H1 (cell line): Measurements from ENCODE around the gene GMPPA. TPM values are rescaled to one million over a fixed set of nuclear protein-coding genes. Genes with fewer than 3 reads are reported as not detected.

Source experiments
- CTCF ChIA-PET: fragments of 300-600 bp; sonication (Branson Sonifier 250); formaldehyde crosslinking; loops from one replicate; lab custom pipeline; 2021; ENCODE audit not compliant: partially characterized antibody; lab: Charles Lee
- POLR2A ChIA-PET: fragments of 300-600 bp; sonication (Branson Sonifier 250); formaldehyde crosslinking; loops from one replicate; lab custom pipeline; 2021; ENCODE audit warnings: inconsistent platforms; ENCODE audit not compliant: partially characterized antibody; lab: Charles Lee
- DNase-seq, 2 experiments: peaks; one replicate each; pipeline versions ENCODE4 v3.0.0 to v3.0.0-alpha.2; 2010 to 2022; ENCODE audit warnings: low spot score in 2 of 2, low read depth in 1 of 2, mixed read lengths in 1 of 2
- FAIRE-seq: peaks from 2 replicates; lab custom pipeline; 2011; peaks lifted over from hg19 to GRCh38; lab: Jason Lieb, UNC
- H2AFZ ChIP-seq: 2 replicates; pipeline ENCODE4 v1.8.1; 2012; ENCODE audit warnings: low read length, inconsistent platforms
- H2AK5ac ChIP-seq: 2 replicates; pipeline ENCODE4 v1.6.1; 2013; ENCODE audit warnings: low read depth, low read length
- H2BK120ac ChIP-seq: replicated peaks from 2 replicates; pipeline ENCODE3; 2013; ENCODE audit warnings: low read depth, low read length, inconsistent platforms
- H2BK12ac ChIP-seq: 2 replicates; pipeline ENCODE4 v1.6.1; 2013; ENCODE audit warnings: low read depth, low read length
- H2BK15ac ChIP-seq: 2 replicates; pipeline ENCODE4 v1.6.1; 2013; ENCODE audit warnings: low read length
- H2BK20ac ChIP-seq: 2 replicates; pipeline ENCODE4 v1.6.1; 2013; ENCODE audit warnings: low read length
- H2BK5ac ChIP-seq: 2 replicates; pipeline ENCODE4 v1.6.1; 2013; ENCODE audit warnings: low read depth, low read length
- H3K14ac ChIP-seq: 2 replicates; pipeline ENCODE4 v1.6.1; 2013; ENCODE audit warnings: inconsistent platforms; ENCODE audit not compliant: insufficient read length
- H3K18ac ChIP-seq: 2 replicates; pipeline ENCODE4 v1.6.1; 2013; ENCODE audit warnings: low read length; ENCODE audit errors: extremely low read depth
- H3K23ac ChIP-seq: 2 replicates; pipeline ENCODE4 v1.6.1; 2013; ENCODE audit warnings: inconsistent platforms; ENCODE audit not compliant: insufficient read length
- H3K23me2 ChIP-seq: 2 replicates; pipeline ENCODE4 v1.6.1; 2013; ENCODE audit warnings: low read depth, low read length
- H3K27ac ChIP-seq: 2 replicates; pipeline ENCODE4 v1.6.1; 2011; ENCODE audit warnings: low read depth, low read length, inconsistent platforms
- H3K27me3 ChIP-seq, 4 experiments: replicated peaks in 1 of 4; 1 replicate in 1 of 4; 2 replicates in 3 of 4; pipeline versions ENCODE4 v1.6.1 to v1.8.1; 2011 to 2013; ENCODE audit warnings: low read length in 3 of 4, mild to moderate bottlenecking in 3 of 4, inconsistent platforms in 2 of 4, mixed read lengths in 2 of 4, moderate library complexity in 1 of 4; ENCODE audit not compliant: control insufficient read depth in 3 of 4, insufficient read depth in 3 of 4; ENCODE audit errors: extremely low read depth in 1 of 4
- H3K36me3 ChIP-seq, 4 experiments: 2 replicates each; pipeline versions ENCODE4 v1.6.1 to v1.8.1; 2011 to 2013; ENCODE audit warnings: mild to moderate bottlenecking in 4 of 4, low read length in 3 of 4, moderate library complexity in 2 of 4, control low read depth in 1 of 4, inconsistent platforms in 1 of 4; ENCODE audit not compliant: insufficient read depth in 4 of 4, control insufficient read depth in 2 of 4
- H3K4ac ChIP-seq: replicated peaks from 2 replicates; pipeline ENCODE3; 2013; ENCODE audit warnings: low read length, low read depth, mixed read lengths, inconsistent platforms; ENCODE audit not compliant: insufficient read length
- H3K4me1 ChIP-seq, 4 experiments: replicated peaks in 1 of 4; 1 replicate in 1 of 4; 2 replicates in 3 of 4; pipeline versions ENCODE4 v1.6.1 to v1.8.1; 2011 to 2013; ENCODE audit warnings: low read length in 3 of 4, inconsistent platforms in 2 of 4, mixed read lengths in 1 of 4; ENCODE audit not compliant: insufficient read depth in 4 of 4, control insufficient read depth in 3 of 4
- H3K4me2 ChIP-seq, 2 experiments: 2 replicates each; pipeline versions ENCODE4 v1.6.1 to v1.8.1; 2011 to 2013; ENCODE audit warnings: low read depth in 2 of 2, low read length in 2 of 2, control low read depth in 1 of 2, inconsistent platforms in 1 of 2, mild to moderate bottlenecking in 1 of 2; ENCODE audit not compliant: insufficient read depth in 1 of 2
- H3K4me3 ChIP-seq, 4 experiments: fragments of 200-600, 300-600 bp in 1 of 4; sonication (generic), shearing (Covaris generic), sonication (Bioruptor Twin) in 1 of 4; 2 replicates each; pipeline versions ENCODE4 v1.5.1 to v1.8.1; 2011 to 2016; ENCODE audit warnings: low read length in 4 of 4, low read depth in 3 of 4, control low read depth in 2 of 4, inconsistent platforms in 2 of 4, mild to moderate bottlenecking in 2 of 4, mixed read lengths in 1 of 4, moderate library complexity in 1 of 4; ENCODE audit not compliant: insufficient read depth in 2 of 4; ENCODE audit errors: extremely low read depth in 1 of 4
- H3K56ac ChIP-seq: replicated peaks from 2 replicates; pipeline ENCODE3; 2013; ENCODE audit warnings: low read depth, mild to moderate bottlenecking, mixed read lengths, low read length, inconsistent platforms; ENCODE audit not compliant: insufficient read length
- H3K79me1 ChIP-seq: 2 replicates; pipeline ENCODE4 v1.6.1; 2013; ENCODE audit warnings: low read depth, low read length, control low read depth
- H3K79me2 ChIP-seq, 2 experiments: 2 replicates each; pipeline versions ENCODE4 v1.6.1 to v1.8.1; 2012 to 2013; ENCODE audit warnings: low read length in 2 of 2, mild to moderate bottlenecking in 2 of 2, inconsistent platforms in 1 of 2; ENCODE audit not compliant: insufficient read depth in 2 of 2, control insufficient read depth in 1 of 2
- H3K9ac ChIP-seq, 4 experiments: replicated peaks in 1 of 4; 1 replicate in 1 of 4; 2 replicates in 3 of 4; pipeline versions ENCODE4 v1.6.1 to v1.8.1; 2011 to 2013; ENCODE audit warnings: low read depth in 3 of 4, low read length in 3 of 4, control low read depth in 2 of 4, mild to moderate bottlenecking in 2 of 4, moderate library complexity in 2 of 4, inconsistent platforms in 1 of 4; ENCODE audit errors: extremely low read depth in 1 of 4
- H3K9me3 ChIP-seq, 2 experiments: 2 replicates each; pipeline versions ENCODE4 v1.6.1 to v1.8.1; 2012 to 2013; ENCODE audit warnings: mild to moderate bottlenecking in 2 of 2, moderate library complexity in 2 of 2, control low read depth in 1 of 2, inconsistent platforms in 1 of 2, low read depth in 1 of 2, low read length in 1 of 2, mixed read lengths in 1 of 2; ENCODE audit not compliant: insufficient read depth in 2 of 2
- H4K20me1 ChIP-seq, 2 experiments: replicated peaks in 1 of 2; 2 replicates each; pipeline versions ENCODE3 to v1.8.1; 2011 to 2013; ENCODE audit warnings: inconsistent platforms in 2 of 2, low read length in 2 of 2, mild to moderate bottlenecking in 1 of 2; ENCODE audit not compliant: insufficient read depth in 2 of 2, control insufficient read depth in 1 of 2
- H4K5ac ChIP-seq: 2 replicates; pipeline ENCODE4 v1.6.1; 2013; ENCODE audit warnings: low read length, low read depth, mixed read lengths, inconsistent platforms; ENCODE audit not compliant: insufficient read length
- H4K8ac ChIP-seq: 2 replicates; pipeline ENCODE4 v1.8.0; 2013; ENCODE audit warnings: mild to moderate bottlenecking, moderate library complexity, low read length, inconsistent platforms; ENCODE audit not compliant: insufficient read depth; ENCODE audit errors: extremely low read depth
- H4K91ac ChIP-seq: replicated peaks from 2 replicates; pipeline ENCODE3; 2013; ENCODE audit warnings: low read length, mixed read lengths, inconsistent platforms; ENCODE audit not compliant: insufficient read length
- BACH1 ChIP-seq: IDR thresholded peaks from 2 replicates; pipeline ENCODE4 v1.6.1; 2012; ENCODE audit warnings: low read length, improper control_type of control experiment
- CEBPB ChIP-seq: IDR thresholded peaks from 2 replicates; pipeline ENCODE4 v1.6.1; 2012; ENCODE audit warnings: low read depth, low read length
- CHD1 ChIP-seq: IDR thresholded peaks from 2 replicates; pipeline ENCODE4 v1.6.1; 2012; ENCODE audit warnings: low read depth, low read length, improper control_type of control experiment
- EGR1 ChIP-seq: IDR thresholded peaks from 2 replicates; pipeline ENCODE4 v1.6.1; 2011; ENCODE audit warnings: low read depth, low read length, borderline replicate concordance
- FOSL1 ChIP-seq: IDR thresholded peaks from 2 replicates; pipeline ENCODE4 v1.6.1; 2011; ENCODE audit warnings: mild to moderate bottlenecking, low read depth, low read length, moderate library complexity; ENCODE audit not compliant: insufficient read depth
- GABPA ChIP-seq: IDR thresholded peaks from 2 replicates; pipeline ENCODE4 v1.6.1; 2011; ENCODE audit warnings: mild to moderate bottlenecking, low read length, moderate library complexity, borderline replicate concordance; ENCODE audit not compliant: insufficient read depth
- HDAC2 ChIP-seq, 2 experiments: fragments of 300-600 bp in 1 of 2; sonication (generic) in 1 of 2; IDR thresholded peaks; 2 replicates each; pipeline ENCODE4 v1.6.1; 2011 to 2012; ENCODE audit warnings: low read depth in 2 of 2, low read length in 2 of 2, mild to moderate bottlenecking in 2 of 2, moderate library complexity in 2 of 2, borderline replicate concordance in 1 of 2, inconsistent platforms in 1 of 2
- KDM4A ChIP-seq: IDR thresholded peaks from one replicate; pipeline ENCODE4 v1.7.1; 2012; ENCODE audit warnings: low read depth, mild to moderate bottlenecking, moderate library complexity, low read length, inconsistent platforms; ENCODE audit not compliant: severe bottlenecking
- SIX5 ChIP-seq: IDR thresholded peaks from 2 replicates; pipeline ENCODE4 v1.6.1; 2011; ENCODE audit warnings: mild to moderate bottlenecking, low read depth, low read length
- YY1 ChIP-seq: IDR thresholded peaks from 2 replicates; pipeline ENCODE4 v1.6.1; 2011; ENCODE audit warnings: low read depth, mild to moderate bottlenecking, low read length
- WGBS, 2 experiments: shearing (Covaris generic) in 1 of 2; methylation state at CpG; one replicate each; pipeline versions ENCODE4 v1.1.6 to v1.1.7; 2013 to 2015; ENCODE audit warnings: low lambda C conversion rate in 2 of 2, mixed read lengths in 2 of 2, inconsistent platforms in 1 of 2, low coverage in 1 of 2, missing lambda C conversion rate in 1 of 2; ENCODE audit not compliant: insufficient replicate concordance in 2 of 2, insufficient coverage in 1 of 2, insufficient read length in 1 of 2; ENCODE audit errors: extremely low coverage in 1 of 2, missing lambda C conversion rate in 1 of 2; 5-methylcytosine and 5-hydroxymethylcytosine counted together
- polyA plus RNA-seq, 7 experiments: library from polyadenylated mRNA; depleted of rRNA in 3 of 7; stranded (reverse) in 5 of 7; unstranded in 2 of 7; fragments of >200 nt in 5 of 7; fragments of 200-250 nt in 2 of 7; gene quantifications; 1 replicate in 5 of 7; 2 replicates in 1 of 7; 4 replicates in 1 of 7; pipeline versions ENCODE4 v1.2.1 to v1.2.3, GENCODE V29; 2011 to 2013; ENCODE audit warnings: missing spikeins in 2 of 7, mixed read lengths in 2 of 7
- total RNA-seq: library from RNA; stranded (reverse); fragmentation: NEBNext Ultra II Directional; extraction: Animal tissue kit (Norgen Biotek cat#: 25700); gene quantifications from 2 replicates; pipeline ENCODE4 v1.2.1, GENCODE V29; 2021
- TF ChIP-seq, protein P1 (sequence below): IDR thresholded peaks from 2 replicates; pipeline ENCODE4 v1.6.1; 2012; ENCODE audit warnings: low read length, inconsistent platforms

GMPPA gene
- total and polyA plus RNA-seq, 2 of the 8 experiments (the other 6 are each of a cell fraction or from before 2014, with no cell fraction given) = 34.3 to 98.8 TPM

- Histone ChIP-seq H3K79me1 (no peaks in the 10 kb centered on the region), H3K23me2 (peaks cover 3% of the 10 kb centered on the region; the same call in 1 of the 2 replicates), H2BK5ac (no peak overlapping the region), H3K9ac (no peak overlapping the region), H3K56ac (no peak overlapping the region), H2BK120ac (no peak overlapping the region), H4K8ac (no peak overlapping the region), H2BK20ac (no peak overlapping the region), H3K4me2 (no peak overlapping the region), H3K14ac (no peak overlapping the region), H3K79me2 (no peaks in the 10 kb centered on the region), H3K4me3 (no peak overlapping the region), H3K18ac (no peak overlapping the region), H4K5ac (no peak overlapping the region), H4K20me1 (peaks cover 0 to 9% of the 10 kb centered on the region in 2 experiments), H3K27ac (no peak overlapping the region), H3K4ac (no peak overlapping the region), H3K23ac (no peak overlapping the region), H2BK15ac (no peak overlapping the region), H2AK5ac (no peak overlapping the region), H4K91ac (no peak overlapping the region), H3K36me3 (peaks cover 0 to 6% (median under 1%) of the 10 kb centered on the region in 4 experiments; a peak in 1 of 8 replicates), H3K27me3 (no peaks in the 10 kb centered on the region; a peak in 1 of 7 replicates), H3K4me1 (peaks cover 9 to 23% (median 21%) of the 10 kb centered on the region in 4 experiments), H2BK12ac (no peak overlapping the region), H3K9me3 (no peaks in the 10 kb centered on the region), H2AFZ (no peak overlapping the region)
- no peak for DNase-seq
- WGBS, 2 experiments = 85% methylated on average over 9 of the region's 9 CpGs; no CpG with 5 or more reads in 1 of the 2 experiments
- ChIA-PET POLR2A (interaction anchor here (1.2 to 2.1 kb wide), 4 partner anchors 9 to 27 kb away, joined by 3 to 11 read pairs (median 4); partner anchors contain the start of gene SPEG), CTCF (interaction anchor here (5.5 to 113.1 kb wide), 3 partner anchors 4 to 59 kb away, joined by 49 to 7248 read pairs (median 7248); partner anchors contain the start of genes ASIC4, CHPF, DES and GMPPA)
- TF ChIP-seq EGR1 (no peak), SIX5 (no peak), HDAC2 (IDR thresholded peaks at IDR 0.05; ENCODE audit: borderline replicate concordance in 1 of 2, low read depth in 2 of 2, low read length in 2 of 2) (no peak), YY1 (no peak), BACH1 (no peak), FOSL1 (no peak), CHD1 (no peak), CEBPB (no peak), KDM4A (no peak), GABPA (no peak)
- TF ChIP-seq, protein P1, sequence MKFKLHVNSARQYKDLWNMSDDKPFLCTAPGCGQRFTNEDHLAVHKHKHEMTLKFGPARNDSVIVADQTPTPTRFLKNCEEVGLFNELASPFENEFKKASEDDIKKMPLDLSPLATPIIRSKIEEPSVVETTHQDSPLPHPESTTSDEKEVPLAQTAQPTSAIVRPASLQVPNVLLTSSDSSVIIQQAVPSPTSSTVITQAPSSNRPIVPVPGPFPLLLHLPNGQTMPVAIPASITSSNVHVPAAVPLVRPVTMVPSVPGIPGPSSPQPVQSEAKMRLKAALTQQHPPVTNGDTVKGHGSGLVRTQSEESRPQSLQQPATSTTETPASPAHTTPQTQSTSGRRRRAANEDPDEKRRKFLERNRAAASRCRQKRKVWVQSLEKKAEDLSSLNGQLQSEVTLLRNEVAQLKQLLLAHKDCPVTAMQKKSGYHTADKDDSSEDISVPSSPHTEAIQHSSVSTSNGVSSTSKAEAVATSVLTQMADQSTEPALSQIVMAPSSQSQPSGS = no peak
- no peak for FAIRE-seq
These were observed 36.3 kb upstream of the GMPPA start for GRCh38 chr2:219462349-219462748.
